B cell (primary cell): ENCODE results near the gene PRH1.

Source experiments
- EZH2 ChIP-seq: IDR thresholded peaks from 2 replicates; pipeline ENCODE4 v1.6.1; 2012; ENCODE audit warnings: borderline replicate concordance, low read depth, mild to moderate bottlenecking, moderate library complexity, low read length; ENCODE audit not compliant: insufficient read depth, poor library complexity, severe bottlenecking
- TF ChIP-seq, protein P1 (sequence below): fragments of 200-600 bp; IDR thresholded peaks from one replicate; pipeline ENCODE4 v1.8.0; 2022; ENCODE audit warnings: antibody characterized with exemption, mild to moderate bottlenecking

DNA sequence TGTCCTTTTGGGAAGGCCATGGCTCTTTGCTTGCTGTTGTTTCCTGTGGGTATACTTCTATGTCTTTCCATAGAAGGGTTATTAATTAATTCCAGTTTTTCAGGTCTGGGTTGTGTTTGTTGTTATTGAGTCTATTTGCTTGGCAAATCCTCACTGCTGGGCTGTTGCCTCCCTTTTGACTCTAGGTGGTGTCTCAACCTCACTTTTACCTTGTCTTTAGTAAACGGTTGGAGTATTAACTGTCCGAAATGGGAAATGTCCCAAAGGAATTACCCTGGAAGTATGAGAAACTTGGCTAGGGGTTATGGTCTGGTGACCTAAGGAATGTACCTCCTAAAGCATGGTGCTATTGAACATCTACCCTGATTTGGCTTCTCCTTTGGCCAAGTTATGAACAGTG is 16.7 kb downstream of the PRH1 start:
- TF ChIP-seq, protein P1, sequence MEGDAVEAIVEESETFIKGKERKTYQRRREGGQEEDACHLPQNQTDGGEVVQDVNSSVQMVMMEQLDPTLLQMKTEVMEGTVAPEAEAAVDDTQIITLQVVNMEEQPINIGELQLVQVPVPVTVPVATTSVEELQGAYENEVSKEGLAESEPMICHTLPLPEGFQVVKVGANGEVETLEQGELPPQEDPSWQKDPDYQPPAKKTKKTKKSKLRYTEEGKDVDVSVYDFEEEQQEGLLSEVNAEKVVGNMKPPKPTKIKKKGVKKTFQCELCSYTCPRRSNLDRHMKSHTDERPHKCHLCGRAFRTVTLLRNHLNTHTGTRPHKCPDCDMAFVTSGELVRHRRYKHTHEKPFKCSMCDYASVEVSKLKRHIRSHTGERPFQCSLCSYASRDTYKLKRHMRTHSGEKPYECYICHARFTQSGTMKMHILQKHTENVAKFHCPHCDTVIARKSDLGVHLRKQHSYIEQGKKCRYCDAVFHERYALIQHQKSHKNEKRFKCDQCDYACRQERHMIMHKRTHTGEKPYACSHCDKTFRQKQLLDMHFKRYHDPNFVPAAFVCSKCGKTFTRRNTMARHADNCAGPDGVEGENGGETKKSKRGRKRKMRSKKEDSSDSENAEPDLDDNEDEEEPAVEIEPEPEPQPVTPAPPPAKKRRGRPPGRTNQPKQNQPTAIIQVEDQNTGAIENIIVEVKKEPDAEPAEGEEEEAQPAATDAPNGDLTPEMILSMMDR, result no peak
- no peak for TF ChIP-seq EZH2
